Measurements from ENCODE around the gene EFNA5. TPM values are rescaled to one million over a fixed set of nuclear protein-coding genes. Genes with fewer than 3 reads are reported as not detected.

Gene EFNA5
- total RNA-seq, 1 donor: 6.5 TPM

DNA sequence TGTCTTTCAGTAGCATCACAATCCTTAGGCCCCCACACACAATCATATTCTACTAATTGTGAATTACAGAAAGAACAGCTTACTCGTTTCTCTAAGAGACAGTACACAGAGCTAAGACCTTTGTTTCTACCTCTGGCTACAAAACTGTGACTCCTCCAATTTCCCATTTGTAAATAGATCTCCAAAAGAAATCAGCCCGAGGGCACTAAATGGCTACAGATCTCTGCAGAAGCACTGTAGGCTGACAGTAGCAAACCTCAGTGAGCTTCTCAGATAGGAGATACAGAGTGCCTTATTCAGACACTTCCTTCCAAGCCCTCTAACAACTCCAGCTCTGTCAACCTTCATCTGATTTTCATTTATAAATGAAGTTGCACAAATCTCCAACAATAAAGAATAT is 51.0 kb downstream of the EFNA5 start:
- peak; percentile 12 for DNase-seq (ENCODE audit: low read depth)
- H3K4me3 ChIP-seq (ENCODE audit: low read depth, low read length): no peak overlapping the region
- TF ChIP-seq, protein P1, sequence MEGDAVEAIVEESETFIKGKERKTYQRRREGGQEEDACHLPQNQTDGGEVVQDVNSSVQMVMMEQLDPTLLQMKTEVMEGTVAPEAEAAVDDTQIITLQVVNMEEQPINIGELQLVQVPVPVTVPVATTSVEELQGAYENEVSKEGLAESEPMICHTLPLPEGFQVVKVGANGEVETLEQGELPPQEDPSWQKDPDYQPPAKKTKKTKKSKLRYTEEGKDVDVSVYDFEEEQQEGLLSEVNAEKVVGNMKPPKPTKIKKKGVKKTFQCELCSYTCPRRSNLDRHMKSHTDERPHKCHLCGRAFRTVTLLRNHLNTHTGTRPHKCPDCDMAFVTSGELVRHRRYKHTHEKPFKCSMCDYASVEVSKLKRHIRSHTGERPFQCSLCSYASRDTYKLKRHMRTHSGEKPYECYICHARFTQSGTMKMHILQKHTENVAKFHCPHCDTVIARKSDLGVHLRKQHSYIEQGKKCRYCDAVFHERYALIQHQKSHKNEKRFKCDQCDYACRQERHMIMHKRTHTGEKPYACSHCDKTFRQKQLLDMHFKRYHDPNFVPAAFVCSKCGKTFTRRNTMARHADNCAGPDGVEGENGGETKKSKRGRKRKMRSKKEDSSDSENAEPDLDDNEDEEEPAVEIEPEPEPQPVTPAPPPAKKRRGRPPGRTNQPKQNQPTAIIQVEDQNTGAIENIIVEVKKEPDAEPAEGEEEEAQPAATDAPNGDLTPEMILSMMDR (IDR thresholded peaks at IDR 0.05; ENCODE audit: insufficient read depth, low read depth, low read length): no peak

DNA sequence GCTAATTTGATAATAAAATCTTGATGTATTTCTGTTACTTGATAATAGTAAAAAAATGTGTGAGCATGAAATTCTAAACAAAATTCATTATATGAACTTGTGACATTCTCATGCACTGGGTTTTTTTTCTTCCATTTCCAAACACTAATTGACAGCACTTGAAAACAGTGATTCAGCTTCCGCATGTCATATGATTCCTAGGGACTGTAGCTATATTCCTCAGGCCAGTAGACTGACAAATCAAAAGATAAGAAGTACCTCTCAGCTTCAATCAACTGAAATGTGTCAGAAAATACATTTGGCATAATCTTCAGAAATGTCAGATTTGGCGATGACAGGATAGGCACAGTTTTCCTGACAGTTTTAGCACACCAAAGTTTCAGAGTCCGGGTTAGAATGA is 52.5 kb downstream of the EFNA5 start:
- H3K4me3 ChIP-seq (ENCODE audit: low read depth, low read length): no peak overlapping the region
- TF ChIP-seq, protein P1 (IDR thresholded peaks at IDR 0.05; ENCODE audit: insufficient read depth, low read depth, low read length): no peak
- DNase-seq (ENCODE audit: low read depth): no peak

DNA sequence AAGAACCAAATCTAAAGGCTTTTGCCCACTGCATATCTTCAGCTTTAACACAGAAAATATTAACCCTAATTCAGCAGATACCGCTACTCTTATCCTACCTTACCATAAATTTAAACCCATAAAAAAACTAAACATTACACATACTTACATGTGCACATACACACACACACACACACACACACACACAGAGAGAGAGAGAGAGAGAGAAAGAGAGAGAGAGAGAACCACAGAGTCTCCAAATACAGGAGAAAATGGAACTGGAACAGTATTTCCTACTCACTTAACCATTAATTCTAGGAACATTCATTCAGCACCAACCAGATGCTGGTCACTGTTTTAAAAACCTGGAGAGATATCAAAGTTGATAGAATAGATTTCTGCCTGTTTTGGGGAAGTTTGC is 53.7 kb downstream of the EFNA5 start:
- DNase-seq (ENCODE audit: low read depth): no peak
- TF ChIP-seq, protein P1 (IDR thresholded peaks at IDR 0.05; ENCODE audit: insufficient read depth, low read depth, low read length): no peak
- H3K4me3 ChIP-seq (ENCODE audit: low read depth, low read length): no peak overlapping the region

DNA sequence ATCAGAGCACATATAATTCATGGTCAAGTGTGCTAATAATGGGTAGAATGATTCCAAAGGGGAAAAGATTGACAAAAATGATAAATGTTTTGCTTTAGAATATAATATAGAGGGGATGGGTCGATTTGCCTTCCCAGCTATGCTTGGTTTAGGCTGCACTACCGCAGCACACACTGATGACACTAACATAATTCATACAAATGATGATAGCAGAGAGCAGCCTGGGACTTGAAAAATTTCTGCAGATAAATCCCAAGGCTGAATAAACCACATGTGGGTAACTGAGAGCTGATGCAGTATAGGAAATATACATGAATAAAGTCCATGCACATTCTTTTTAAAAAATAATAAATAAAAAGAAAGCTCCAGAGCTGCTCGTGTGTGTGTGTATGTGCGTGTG is 54.5 kb downstream of the EFNA5 start:
- no peak for DNase-seq (ENCODE audit: low read depth)
- TF ChIP-seq, protein P1 (IDR thresholded peaks at IDR 0.05; ENCODE audit: insufficient read depth, low read depth, low read length): no peak
- H3K4me3 ChIP-seq (ENCODE audit: low read depth, low read length): no peak overlapping the region

DNA sequence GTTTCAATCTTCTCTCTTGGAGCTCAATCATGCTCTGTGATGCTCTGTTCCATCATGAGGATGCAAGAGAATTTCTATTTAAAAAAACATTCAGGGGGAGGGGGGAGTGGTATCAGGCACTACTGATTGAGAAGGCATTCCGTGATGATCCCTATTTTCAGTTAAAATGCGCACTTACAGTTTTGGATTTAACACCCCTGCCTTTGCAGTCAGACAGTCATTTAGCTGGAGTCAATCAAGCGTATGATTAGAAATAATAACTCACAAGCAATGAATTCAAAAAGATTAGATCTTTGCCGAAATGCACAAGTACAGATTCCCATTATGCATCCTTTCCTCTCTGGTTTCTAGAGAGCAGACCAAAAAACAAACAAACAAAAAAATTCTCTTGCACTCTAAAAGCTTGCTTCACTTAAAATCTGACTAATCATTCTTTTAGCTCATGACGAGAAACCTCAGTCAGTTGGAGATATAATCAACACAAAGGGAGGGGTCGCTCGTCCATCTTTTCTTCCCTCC is 55.4 kb downstream of the EFNA5 start:
- no peak overlapping the region for H3K4me3 ChIP-seq (ENCODE audit: low read depth, low read length)
- TF ChIP-seq, protein P1 (IDR thresholded peaks at IDR 0.05; ENCODE audit: insufficient read depth, low read depth, low read length): no peak
- no peak for DNase-seq (ENCODE audit: low read depth)

DNA sequence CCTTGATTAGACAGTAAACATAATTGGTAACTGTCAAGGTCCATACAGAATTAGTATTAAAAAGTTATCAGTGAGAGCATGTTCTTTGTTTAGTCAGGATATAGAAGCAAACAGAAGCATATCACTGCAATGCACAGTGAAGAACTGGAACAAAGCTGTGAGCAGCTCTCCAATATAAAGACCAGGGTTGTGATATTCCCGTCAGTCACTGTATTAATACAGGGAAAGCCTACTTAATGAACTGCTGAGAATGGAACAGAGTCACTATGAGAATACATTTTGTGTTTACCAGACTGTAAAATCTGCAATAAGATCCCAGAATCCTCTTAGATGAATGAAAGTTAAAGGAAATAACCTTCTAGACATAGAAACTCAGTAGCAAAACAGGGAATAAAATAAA is 58.2 kb downstream of the EFNA5 start:
- TF ChIP-seq, protein P1 (IDR thresholded peaks at IDR 0.05; ENCODE audit: insufficient read depth, low read depth, low read length): no peak
- DNase-seq (ENCODE audit: low read depth): no peak

DNA sequence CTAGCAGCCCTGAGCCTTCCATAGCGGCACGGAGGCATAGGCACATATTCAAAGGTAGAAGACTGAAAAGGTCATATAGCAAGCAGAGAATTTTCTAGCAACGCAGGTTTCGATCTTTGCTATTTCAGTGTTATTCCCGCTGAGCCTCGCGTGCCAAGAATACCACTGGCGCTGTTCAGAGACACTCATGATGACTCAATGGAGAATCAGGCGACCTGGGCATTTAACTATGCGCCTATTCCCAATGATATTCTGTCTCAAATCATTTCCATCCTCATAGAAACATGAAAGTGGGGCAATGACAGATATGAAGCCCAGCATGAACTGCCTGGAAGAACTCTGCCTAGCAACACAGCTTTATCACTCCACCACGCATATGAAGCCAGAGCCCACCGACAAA is 59.9 kb downstream of the EFNA5 start:
- DNase-seq (ENCODE audit: low read depth): no peak
- H3K4me3 ChIP-seq (ENCODE audit: low read depth, low read length): no peak overlapping the region
- TF ChIP-seq, protein P1 (IDR thresholded peaks at IDR 0.05; ENCODE audit: insufficient read depth, low read depth, low read length): no peak

More for the DNA sequence above, 58.2 kb downstream of the EFNA5 start:
- H3K4me3 ChIP-seq (ENCODE audit: low read depth, low read length): no peak overlapping the region
